GM19238 (cell line): Measurements from ENCODE around the gene ZNF22.

Source experiments
- DNase-seq: peaks from one replicate; pipeline ENCODE4 v3.0.0; 2011; ENCODE audit warnings: low spot score; ENCODE audit not compliant: insufficient read length

ZNF22 gene

DNA sequence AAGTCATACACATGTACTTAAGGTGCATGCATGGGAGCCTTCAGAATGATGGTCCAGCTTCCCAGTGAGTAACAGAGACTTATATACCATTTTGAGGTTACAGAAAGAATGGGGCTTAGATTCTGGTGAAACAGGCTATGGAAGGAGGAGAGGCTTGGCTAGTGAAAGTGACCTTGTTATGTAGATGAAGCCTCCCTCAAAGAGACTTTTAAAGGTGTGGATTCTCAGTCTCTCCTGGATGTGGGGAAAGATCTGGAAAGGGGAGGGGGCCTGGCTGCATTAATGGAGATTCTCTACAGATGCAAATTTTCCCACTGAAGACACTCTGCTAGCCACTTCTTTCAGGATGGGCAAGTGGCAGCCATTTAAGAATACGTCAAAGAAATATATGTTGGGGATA is 35.6 kb upstream of the ZNF22 start:
- no peak for DNase-seq

- DNase-seq, result no peak
Observed at GRCh38 chr10:44965651-44966097, 35.0 kb upstream of the ZNF22 start.

- DNase-seq, result no peak
Observed at GRCh38 chr10:44966129-44966815, 34.5 kb upstream of the ZNF22 start.

GRCh38 chr10:44966816-44967509 is 33.8 kb upstream of the ZNF22 start:
- DNase-seq, result no peak

DNA sequence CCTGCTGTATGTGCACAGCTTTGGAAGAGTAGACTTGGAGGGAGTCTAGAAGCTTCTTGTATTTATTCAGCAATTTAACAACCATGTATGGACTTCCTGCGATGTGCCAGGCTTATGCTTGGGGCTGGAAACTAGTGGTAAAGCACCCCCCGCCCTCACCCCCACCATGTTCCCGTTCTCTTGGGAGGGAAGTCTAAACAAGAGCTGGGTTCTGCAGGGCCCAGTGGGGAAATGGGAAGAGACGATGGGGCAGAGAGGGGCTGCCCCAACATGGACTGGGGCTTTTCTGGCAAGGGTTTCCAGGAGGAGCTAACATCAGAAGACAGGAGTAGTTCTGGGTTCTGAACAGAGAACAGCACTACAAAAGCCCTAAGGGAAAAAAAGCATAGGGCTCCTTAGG is 33.1 kb upstream of the ZNF22 start:
- DNase-seq, result no peak

- no peak for DNase-seq
Observed at GRCh38 chr10:44968091-44968490, 32.6 kb upstream of the ZNF22 start.

GRCh38 chr10:44968500-44969400 is 32.0 kb upstream of the ZNF22 start:
- DNase-seq, result no peak

- DNase-seq, result no peak
Observed at GRCh38 chr10:44969854-44970253, 30.9 kb upstream of the ZNF22 start.

- no peak for DNase-seq
Observed at GRCh38 chr10:44970812-44971395, 29.8 kb upstream of the ZNF22 start.

DNA sequence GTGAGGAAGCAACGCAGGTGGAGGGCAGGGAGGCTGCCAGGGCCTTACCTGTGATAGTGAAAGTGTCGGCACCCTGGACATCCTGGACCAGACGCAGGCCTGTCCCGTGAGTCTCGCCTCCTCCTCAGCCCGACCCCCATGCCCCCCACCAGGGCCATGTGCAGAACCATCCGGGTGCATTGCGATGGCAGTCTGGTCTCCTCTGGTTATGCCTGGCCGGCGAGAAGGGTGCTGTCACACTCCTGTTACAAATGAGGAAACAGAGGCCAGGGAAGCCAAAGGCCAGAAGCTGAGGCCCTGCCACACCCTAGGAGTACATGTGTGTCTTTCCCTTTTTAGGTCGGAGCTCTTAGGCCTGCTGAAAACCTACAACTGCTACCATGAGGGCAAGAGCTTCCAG is 29.3 kb upstream of the ZNF22 start:
- DNase-seq, result no peak

DNA sequence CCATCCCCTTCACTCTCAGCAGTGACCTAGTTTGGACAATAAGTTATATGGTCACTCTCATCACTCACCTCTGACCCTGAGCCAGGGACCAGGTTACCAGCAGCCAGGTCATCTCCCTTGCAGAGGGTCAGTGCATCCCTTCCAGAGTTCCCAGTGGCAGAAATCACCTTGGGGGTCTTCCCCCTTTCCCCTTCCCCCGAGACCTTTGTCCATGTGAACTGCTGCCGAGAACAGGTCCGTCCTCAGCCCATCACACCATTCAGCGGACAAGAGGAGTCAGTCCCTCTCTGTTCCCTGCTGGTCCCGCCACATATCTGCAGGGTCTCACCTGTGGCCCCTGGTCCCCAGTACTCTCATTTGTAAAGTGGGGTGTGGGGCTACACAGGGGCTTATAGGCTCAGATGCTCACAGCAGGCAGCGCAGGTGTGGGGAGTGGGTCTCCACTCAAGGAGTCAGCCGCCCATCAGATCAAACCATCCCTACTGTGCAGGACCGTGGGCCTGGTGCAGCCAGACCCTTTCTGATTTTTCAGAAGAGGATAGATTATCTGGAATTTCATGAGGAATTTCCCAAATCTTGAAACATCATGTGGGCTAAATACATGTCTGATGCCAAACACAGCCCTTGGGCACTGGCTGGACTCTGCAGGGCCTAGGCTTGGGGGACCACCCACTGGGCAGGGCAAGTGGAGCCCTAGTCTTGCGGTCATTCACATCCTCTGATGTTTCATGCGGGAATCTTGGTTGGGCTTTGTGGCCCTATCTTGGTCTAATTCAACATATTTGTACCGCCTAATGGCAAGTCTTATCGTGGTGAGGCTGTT is 28.6 kb upstream of the ZNF22 start:
- DNase-seq, result no peak

DNA sequence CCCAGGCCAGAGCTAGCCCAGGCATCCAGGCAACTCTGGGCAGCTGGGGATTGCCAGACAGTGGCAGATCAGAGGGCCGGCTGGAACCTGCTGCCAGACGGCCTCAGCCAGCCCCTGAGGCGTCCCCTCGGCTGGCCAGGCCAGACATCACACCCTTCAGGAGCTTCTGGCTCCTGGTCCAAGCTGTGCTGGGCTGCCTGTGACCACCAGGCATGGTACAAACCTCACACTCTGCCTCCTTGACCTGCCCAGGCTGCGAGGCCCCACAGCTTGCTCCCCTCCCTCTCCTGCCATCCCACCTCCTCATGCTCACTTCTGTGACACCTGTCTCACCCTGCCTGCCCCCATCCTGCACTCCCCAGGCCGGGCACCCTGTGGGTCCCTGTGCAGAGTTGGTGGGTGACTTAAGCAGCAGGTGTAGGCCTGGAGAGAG is 27.8 kb upstream of the ZNF22 start:
- DNase-seq, result no peak

- no peak for DNase-seq
Observed at GRCh38 chr10:44973323-44974081, 27.2 kb upstream of the ZNF22 start.

DNA sequence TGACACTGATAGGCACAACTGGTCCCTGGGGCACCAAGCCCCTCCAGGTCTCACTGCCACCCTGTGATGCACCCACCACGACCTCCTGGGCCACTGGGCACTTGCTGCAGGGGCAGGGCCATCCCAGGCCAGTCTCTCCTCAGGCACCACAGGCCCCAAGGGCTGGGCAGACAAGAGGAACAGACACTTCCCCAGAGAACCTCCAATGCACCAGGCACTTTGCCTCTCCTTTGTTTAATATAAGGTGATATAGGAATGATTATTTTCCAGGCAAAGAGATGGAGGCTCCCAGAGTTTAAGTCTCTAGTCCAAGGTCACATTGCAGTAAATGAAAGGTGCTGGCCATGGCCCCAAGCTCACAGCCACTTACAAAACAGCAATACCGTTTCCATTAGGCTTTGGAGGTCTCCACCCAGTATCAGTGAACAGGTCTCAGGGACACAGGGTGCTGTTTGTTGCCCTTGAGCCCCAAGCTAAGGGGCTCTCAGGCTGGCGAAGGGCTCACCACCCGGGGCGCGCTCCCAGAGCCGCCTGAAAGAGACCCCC is 26.6 kb upstream of the ZNF22 start:
- no peak for DNase-seq

DNA sequence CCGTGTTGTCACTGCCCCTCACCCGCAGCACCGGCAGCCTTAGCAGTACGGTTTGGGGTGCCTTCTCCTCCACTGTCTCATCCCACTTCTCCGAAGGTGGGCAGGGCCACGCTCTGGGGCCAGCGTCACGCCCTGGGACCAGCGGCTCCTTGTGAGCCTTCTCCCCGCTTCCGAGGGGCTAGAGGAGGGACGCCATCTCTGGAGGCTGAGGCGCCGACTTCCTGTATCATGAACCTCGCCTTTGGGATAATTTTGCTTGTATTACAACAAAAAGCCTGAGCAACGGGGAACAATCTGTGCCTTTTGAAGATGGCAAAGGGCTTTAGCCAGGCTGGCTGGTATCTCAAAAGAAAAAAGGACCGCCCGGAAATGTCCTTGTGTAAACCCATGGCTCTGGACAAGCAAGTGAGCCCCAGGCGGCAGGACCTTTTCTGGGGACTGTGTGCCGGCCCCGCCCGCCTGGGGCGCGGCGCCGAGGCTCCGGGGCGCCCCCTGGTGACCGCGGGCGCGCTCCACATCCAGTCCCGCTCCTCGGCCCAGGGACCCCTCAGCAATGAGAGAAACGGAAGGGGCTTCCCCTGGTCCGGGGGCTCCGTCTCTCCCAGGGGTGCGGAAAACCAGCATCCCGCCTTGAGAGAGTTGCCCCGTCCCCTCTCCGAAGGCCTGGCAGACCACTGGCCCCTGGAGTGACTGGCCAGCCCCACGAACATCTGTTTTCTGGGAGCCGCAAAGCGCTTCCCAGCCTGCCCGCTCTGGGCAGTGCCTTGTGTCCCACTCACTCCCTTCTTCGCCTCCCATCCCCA is 25.9 kb upstream of the ZNF22 start:
- DNase-seq, result peak; percentile 76

GRCh38 chr10:44975431-44976331 is 25.0 kb upstream of the ZNF22 start:
- no peak for DNase-seq

DNA sequence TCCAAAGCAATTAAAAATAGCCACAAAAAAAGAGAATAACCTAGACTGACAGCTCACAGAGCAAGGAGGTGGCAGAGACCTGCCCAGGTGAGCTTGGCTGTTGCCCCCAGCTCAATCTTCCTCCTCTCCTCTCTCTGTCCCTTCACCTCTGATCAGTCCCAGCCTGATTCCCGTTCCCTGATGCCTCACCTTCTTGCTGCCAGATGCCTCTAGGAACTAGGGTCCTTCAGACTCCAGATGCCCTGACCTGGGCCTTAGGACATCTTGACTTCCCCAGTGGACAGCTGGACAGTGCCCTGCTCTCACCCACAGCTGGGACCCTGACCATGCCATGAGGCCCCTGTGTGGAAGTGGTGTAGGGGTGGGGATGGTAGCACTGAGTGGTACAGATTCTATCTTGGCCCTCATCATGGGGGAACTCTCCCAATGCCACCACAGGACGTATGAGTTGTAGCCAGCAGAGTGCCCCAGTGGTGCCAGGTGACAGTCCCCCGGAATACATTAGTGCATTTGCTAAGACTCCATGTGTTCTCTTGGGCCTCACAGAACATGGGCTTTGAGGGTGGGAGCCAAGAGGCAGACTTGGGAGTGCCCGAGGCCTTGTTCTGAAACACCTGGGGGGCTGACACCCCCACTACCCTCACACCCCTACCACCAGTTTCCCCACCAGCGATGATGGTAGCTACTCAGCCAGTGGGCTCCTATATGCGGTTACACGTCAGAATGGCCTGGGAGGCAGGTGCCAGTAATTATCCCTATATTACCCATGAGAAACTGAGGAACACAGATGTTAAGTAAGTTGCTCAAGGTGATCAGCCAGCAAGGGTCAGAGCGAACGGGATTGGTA is 24.1 kb upstream of the ZNF22 start:
- DNase-seq, result no peak
